Right lobe of liver (tissue), 4 donors: ENCODE data around the gene PTPRR.

Source experiments
- POLR2A ChIP-seq: fragments of 450-650 bp; IDR thresholded peaks from one replicate; pipeline ENCODE4 v1.6.1; 2017; ENCODE audit warnings: antibody characterized with exemption, mild to moderate bottlenecking
- TF ChIP-seq, protein P1 (sequence below), 4 donors: fragments of 200-600 bp in 3 of 4; fragments of 450-650 bp in 1 of 4; IDR thresholded peaks; one replicate each; pipeline versions ENCODE4 v1.5.1 to v1.8.0; 2016 to 2022; ENCODE audit warnings: antibody characterized with exemption in 4 of 4, mild to moderate bottlenecking in 2 of 4
- donor health status: DM: no; HTN: no; CAD: no.
- donor health status: DM: no; HTN: no; CAD: no.
- donor health status: DM: no; HTN: yes; CAD: no.

DNA sequence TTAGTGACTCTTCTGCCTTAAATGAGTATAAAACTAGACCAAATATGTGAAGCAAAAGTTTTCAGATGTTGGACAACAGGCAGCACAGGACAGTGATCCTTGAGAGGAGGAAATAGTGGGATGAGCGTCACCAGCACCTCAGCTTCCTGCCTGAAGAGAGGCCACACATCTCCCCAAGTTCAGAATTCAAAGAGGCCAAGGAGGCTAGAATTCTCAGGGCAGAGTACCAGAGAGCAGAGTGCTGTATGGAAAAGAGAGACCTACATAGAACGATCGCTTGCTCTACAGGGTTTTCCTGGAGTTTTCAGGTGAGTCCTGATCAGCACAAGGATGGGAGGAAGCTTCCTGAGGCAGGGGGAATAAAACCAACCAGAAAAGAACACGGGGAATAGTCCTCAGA is 107.0 kb downstream of the PTPRR start:
- TF ChIP-seq POLR2A = no peak
- TF ChIP-seq, protein P1, sequence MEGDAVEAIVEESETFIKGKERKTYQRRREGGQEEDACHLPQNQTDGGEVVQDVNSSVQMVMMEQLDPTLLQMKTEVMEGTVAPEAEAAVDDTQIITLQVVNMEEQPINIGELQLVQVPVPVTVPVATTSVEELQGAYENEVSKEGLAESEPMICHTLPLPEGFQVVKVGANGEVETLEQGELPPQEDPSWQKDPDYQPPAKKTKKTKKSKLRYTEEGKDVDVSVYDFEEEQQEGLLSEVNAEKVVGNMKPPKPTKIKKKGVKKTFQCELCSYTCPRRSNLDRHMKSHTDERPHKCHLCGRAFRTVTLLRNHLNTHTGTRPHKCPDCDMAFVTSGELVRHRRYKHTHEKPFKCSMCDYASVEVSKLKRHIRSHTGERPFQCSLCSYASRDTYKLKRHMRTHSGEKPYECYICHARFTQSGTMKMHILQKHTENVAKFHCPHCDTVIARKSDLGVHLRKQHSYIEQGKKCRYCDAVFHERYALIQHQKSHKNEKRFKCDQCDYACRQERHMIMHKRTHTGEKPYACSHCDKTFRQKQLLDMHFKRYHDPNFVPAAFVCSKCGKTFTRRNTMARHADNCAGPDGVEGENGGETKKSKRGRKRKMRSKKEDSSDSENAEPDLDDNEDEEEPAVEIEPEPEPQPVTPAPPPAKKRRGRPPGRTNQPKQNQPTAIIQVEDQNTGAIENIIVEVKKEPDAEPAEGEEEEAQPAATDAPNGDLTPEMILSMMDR (IDR thresholded peaks at IDR 0.05) = no peak
